Nephron (organoid): ENCODE data around the gene ADARB2.

Source experiments
- H3K27ac Mint-ChIP-seq, 3 experiments: 2 replicates each; pipeline ENCODE4 v1.8.0; 2020; ENCODE audit warnings: mixed read lengths in 3 of 3, mild to moderate bottlenecking in 2 of 3, moderate library complexity in 1 of 3
- H3K27me3 Mint-ChIP-seq: 2 replicates; pipeline ENCODE4 v1.8.0; 2021; ENCODE audit warnings: low read depth, mild to moderate bottlenecking, moderate library complexity, mixed read lengths
- H3K36me3 Mint-ChIP-seq: 2 replicates; pipeline ENCODE4 v1.8.0; 2020; ENCODE audit warnings: low read depth, mixed read lengths
- H3K4me1 Mint-ChIP-seq: 2 replicates; pipeline ENCODE4 v1.8.0; 2020; ENCODE audit warnings: mixed read lengths
- H3K4me3 Mint-ChIP-seq, 3 experiments: 2 replicates each; pipeline ENCODE4 v1.8.0; 2020; ENCODE audit warnings: mild to moderate bottlenecking in 3 of 3, mixed read lengths in 3 of 3, moderate library complexity in 2 of 3
- H3K9me3 Mint-ChIP-seq: 2 replicates; pipeline ENCODE4 v1.8.0; 2020; ENCODE audit warnings: mixed read lengths
- TF ChIP-seq, protein P1 (sequence below), 3 experiments: fragments of 200-600 bp; sonication (generic); IDR thresholded peaks; one replicate each; pipeline ENCODE4 v1.5.0; 2021; ENCODE audit warnings: antibody characterized with exemption in 3 of 3; ENCODE audit not compliant: unreplicated experiment in 3 of 3

ADARB2 gene

DNA sequence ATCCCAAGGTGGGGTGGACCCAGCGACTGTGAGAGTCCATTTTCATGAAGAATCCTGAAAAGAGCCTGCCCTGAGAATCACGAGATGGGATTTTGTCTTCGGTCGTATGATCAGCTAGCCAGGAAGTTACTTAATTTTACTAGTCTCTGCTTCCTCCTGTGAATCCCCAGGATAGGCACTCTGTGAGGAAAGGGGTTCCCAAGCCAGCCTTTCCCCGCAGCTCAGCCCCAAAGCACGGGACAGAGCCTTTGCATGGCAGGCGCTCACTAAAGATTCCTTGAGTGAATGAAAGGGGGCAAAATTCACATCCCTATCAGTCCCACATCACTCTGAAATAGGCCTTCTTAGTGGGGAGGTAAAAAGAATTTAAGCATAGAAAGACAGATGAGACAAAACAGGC lies 219.6 kb downstream of the ADARB2 start:
- peaks cover 11% of the 10 kb centered on the region for H3K4me1 Mint-ChIP-seq
- no peaks in the 10 kb centered on the region for H3K9me3 Mint-ChIP-seq
- no peak overlapping the region for H3K27ac Mint-ChIP-seq
- peaks cover 33% of the 10 kb centered on the region for H3K27me3 Mint-ChIP-seq
- no peaks in the 10 kb centered on the region for H3K36me3 Mint-ChIP-seq
- H3K4me3 Mint-ChIP-seq = no peak overlapping the region
- TF ChIP-seq, protein P1, sequence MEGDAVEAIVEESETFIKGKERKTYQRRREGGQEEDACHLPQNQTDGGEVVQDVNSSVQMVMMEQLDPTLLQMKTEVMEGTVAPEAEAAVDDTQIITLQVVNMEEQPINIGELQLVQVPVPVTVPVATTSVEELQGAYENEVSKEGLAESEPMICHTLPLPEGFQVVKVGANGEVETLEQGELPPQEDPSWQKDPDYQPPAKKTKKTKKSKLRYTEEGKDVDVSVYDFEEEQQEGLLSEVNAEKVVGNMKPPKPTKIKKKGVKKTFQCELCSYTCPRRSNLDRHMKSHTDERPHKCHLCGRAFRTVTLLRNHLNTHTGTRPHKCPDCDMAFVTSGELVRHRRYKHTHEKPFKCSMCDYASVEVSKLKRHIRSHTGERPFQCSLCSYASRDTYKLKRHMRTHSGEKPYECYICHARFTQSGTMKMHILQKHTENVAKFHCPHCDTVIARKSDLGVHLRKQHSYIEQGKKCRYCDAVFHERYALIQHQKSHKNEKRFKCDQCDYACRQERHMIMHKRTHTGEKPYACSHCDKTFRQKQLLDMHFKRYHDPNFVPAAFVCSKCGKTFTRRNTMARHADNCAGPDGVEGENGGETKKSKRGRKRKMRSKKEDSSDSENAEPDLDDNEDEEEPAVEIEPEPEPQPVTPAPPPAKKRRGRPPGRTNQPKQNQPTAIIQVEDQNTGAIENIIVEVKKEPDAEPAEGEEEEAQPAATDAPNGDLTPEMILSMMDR (IDR thresholded peaks at IDR 0.05; ENCODE audit: unreplicated experiment in 3 of 3) = no peak

- H3K9me3 Mint-ChIP-seq = no peaks in the 10 kb centered on the region
- no peak overlapping the region for H3K4me3 Mint-ChIP-seq
- no peaks in the 10 kb centered on the region for H3K36me3 Mint-ChIP-seq
These were observed 220.7 kb downstream of the ADARB2 start for GRCh38 chr10:1516492-1517165.

GRCh38 chr10:1515780-1516491 lies 221.4 kb downstream of the ADARB2 start:
- no peak overlapping the region for H3K27ac Mint-ChIP-seq
- TF ChIP-seq, protein P1 (IDR thresholded peaks at IDR 0.05; ENCODE audit: unreplicated experiment in 3 of 3) = no peak
- peaks cover 24% of the 10 kb centered on the region for H3K27me3 Mint-ChIP-seq
- H3K9me3 Mint-ChIP-seq = no peaks in the 10 kb centered on the region
- no peaks in the 10 kb centered on the region for H3K36me3 Mint-ChIP-seq
- H3K4me1 Mint-ChIP-seq = peaks cover 11% of the 10 kb centered on the region
- H3K4me3 Mint-ChIP-seq = no peak overlapping the region

More at GRCh38 chr10:1516492-1517165, 220.7 kb downstream of the ADARB2 start:
- Mint-ChIP-seq H3K27me3 (peaks cover 25% of the 10 kb centered on the region), H3K27ac (no peak overlapping the region), H3K4me1 (peaks cover 11% of the 10 kb centered on the region)
- TF ChIP-seq, protein P1 (IDR thresholded peaks at IDR 0.05; ENCODE audit: unreplicated experiment in 3 of 3) = no peak

- Mint-ChIP-seq H3K4me1 (peaks cover 11% of the 10 kb centered on the region), H3K27me3 (peaks cover 26% of the 10 kb centered on the region), H3K4me3 (no peak overlapping the region), H3K36me3 (no peaks in the 10 kb centered on the region), H3K27ac (no peak overlapping the region), H3K9me3 (no peaks in the 10 kb centered on the region)
- TF ChIP-seq, protein P1 (IDR thresholded peaks at IDR 0.05; ENCODE audit: unreplicated experiment in 3 of 3) = no peak
These were observed 222.1 kb downstream of the ADARB2 start for GRCh38 chr10:1515121-1515779.

- H3K4me3 Mint-ChIP-seq = no peak overlapping the region
- no peak overlapping the region for H3K27ac Mint-ChIP-seq
- H3K27me3 Mint-ChIP-seq = peaks cover 28% of the 10 kb centered on the region
- TF ChIP-seq, protein P1 (IDR thresholded peaks at IDR 0.05; ENCODE audit: unreplicated experiment in 3 of 3) = no peak
- no peaks in the 10 kb centered on the region for H3K36me3 Mint-ChIP-seq
- peaks cover 12% of the 10 kb centered on the region for H3K4me1 Mint-ChIP-seq
- no peaks in the 10 kb centered on the region for H3K9me3 Mint-ChIP-seq
These were observed 222.6 kb downstream of the ADARB2 start for GRCh38 chr10:1514681-1515080.
